ENCODE data around the gene RRAS.

Gene RRAS

GRCh38 chr19:49640113-49640898, at the start of gene RRAS:
Gene RRAS, minus strand, starts transcription at chr19:49640143. Its CDS starts 45 bp downstream, at chr19:49640098.
- Histone ChIP-seq H3K9ac (ENCODE audit: low read length) (peak within 1 kb of the TSS; percentile 76), H3K27me3 (ENCODE audit: low read length) (no peaks in the 10 kb centered on the region), H4K20me1 (ENCODE audit: low read depth, low read length) (no peaks in the 10 kb centered on the region), H3K36me3 (ENCODE audit: low read length) (no peaks in the 10 kb centered on the region), H3K9me2 (replicated peaks; ENCODE audit: insufficient read depth, low read length) (no peaks in the 10 kb centered on the region), H3K27ac (ENCODE audit: low read depth, low read length) (peak within 1 kb of the TSS; percentile 83), H3F3A (ENCODE audit: insufficient read depth) (0 out of 2 replicates have a peak, but pooled peaks cover 12% of the 10 kb centered on the region), H3K79me2 (ENCODE audit: insufficient read depth, low read length) (peaks cover 28% of the 10 kb centered on the region), H3K4me2 (ENCODE audit: low read depth, low read length, poor library complexity, severe bottlenecking) (peak within 1 kb of the TSS; percentile 82), H3K9me3 (ENCODE audit: insufficient read depth, low read length) (no peaks in the 10 kb centered on the region), H3K4me3 (ENCODE audit: insufficient read depth, low read length, poor library complexity, severe bottlenecking) (peak within 1 kb of the TSS; percentile 67), H2AFZ (ENCODE audit: low read depth, low read length, severe bottlenecking) (no peak within 1 kb of the TSS)
- TF ChIP-seq EZH2phosphoT487 (conservative IDR thresholded peaks at IDR 0.05; ENCODE audit: low read length) (no peak), CTCF (IDR thresholded peaks at IDR 0.05; ENCODE audit: insufficient read depth, low read length, poor library complexity, severe bottlenecking) (no peak)

- Histone ChIP-seq H3K36me3 (ENCODE audit: low read length) (peaks cover 3% of the 10 kb centered on the region; the same call in 1 of the 2 replicates), H3K79me2 (ENCODE audit: insufficient read depth, low read length) (no peaks in the 10 kb centered on the region), H3K27ac (ENCODE audit: low read depth, low read length) (no peak within 1 kb of the TSS), H3K9me3 (ENCODE audit: insufficient read depth, low read length) (no peaks in the 10 kb centered on the region), H3K27me3 (ENCODE audit: low read length) (no peaks in the 10 kb centered on the region), H2AFZ (ENCODE audit: low read depth, low read length, severe bottlenecking) (no peak within 1 kb of the TSS), H3F3A (ENCODE audit: insufficient read depth) (peaks cover 17% of the 10 kb centered on the region; the same call in 1 of the 2 replicates), H4K20me1 (ENCODE audit: low read depth, low read length) (no peaks in the 10 kb centered on the region; the same call in 1 of the 2 replicates), H3K4me3 (ENCODE audit: insufficient read depth, low read length, poor library complexity, severe bottlenecking) (no peak within 1 kb of the TSS), H3K4me2 (ENCODE audit: low read depth, low read length, poor library complexity, severe bottlenecking) (no peak within 1 kb of the TSS), H3K9ac (ENCODE audit: low read length) (no peak within 1 kb of the TSS), H3K9me2 (replicated peaks; ENCODE audit: insufficient read depth, low read length) (no peaks in the 10 kb centered on the region)
- no peak for TF ChIP-seq EZH2phosphoT487 (conservative IDR thresholded peaks at IDR 0.05; ENCODE audit: low read length)
- TF ChIP-seq CTCF (IDR thresholded peaks at IDR 0.05; ENCODE audit: insufficient read depth, low read length, poor library complexity, severe bottlenecking), result peak; percentile 44
Observed at GRCh38 chr19:49689133-49690078, 49.5 kb upstream of the RRAS start, which contains the start of gene ADM5. Gene ADM5, plus strand, starts transcription at chr19:49689594. Its CDS starts 244 bp downstream, at chr19:49689838.

GRCh38 chr19:49688531-49689132, 48.7 kb upstream of the RRAS start:
- no peak for TF ChIP-seq EZH2phosphoT487 (conservative IDR thresholded peaks at IDR 0.05; ENCODE audit: low read length)
- TF ChIP-seq CTCF (IDR thresholded peaks at IDR 0.05; ENCODE audit: insufficient read depth, low read length, poor library complexity, severe bottlenecking), result no peak
- peaks cover 3% of the 10 kb centered on the region; the same call in 1 of the 2 replicates for H3K36me3 ChIP-seq (ENCODE audit: low read length)
- H3K27me3 ChIP-seq (ENCODE audit: low read length), result no peaks in the 10 kb centered on the region
- H3K79me2 ChIP-seq (ENCODE audit: insufficient read depth, low read length), result no peaks in the 10 kb centered on the region
- H3K27ac ChIP-seq (ENCODE audit: low read depth, low read length), result no peak overlapping the region
- H3K9ac ChIP-seq (ENCODE audit: low read length), result no peak overlapping the region
- peaks cover 5% of the 10 kb centered on the region; the same call in 1 of the 2 replicates for H4K20me1 ChIP-seq (ENCODE audit: low read depth, low read length)
- H3K4me3 ChIP-seq (ENCODE audit: insufficient read depth, low read length, poor library complexity, severe bottlenecking), result no peak overlapping the region
- H3K9me3 ChIP-seq (ENCODE audit: insufficient read depth, low read length), result no peaks in the 10 kb centered on the region
- no peaks in the 10 kb centered on the region for H3K9me2 ChIP-seq (replicated peaks; ENCODE audit: insufficient read depth, low read length)
- peaks cover 17% of the 10 kb centered on the region; the same call in 1 of the 2 replicates for H3F3A ChIP-seq (ENCODE audit: insufficient read depth)
- H2AFZ ChIP-seq (ENCODE audit: low read depth, low read length, severe bottlenecking), result no peak overlapping the region
- H3K4me2 ChIP-seq (ENCODE audit: low read depth, low read length, poor library complexity, severe bottlenecking), result no peak overlapping the region

All from SU-DHL-6 (cell line).